GM12878 (cell line): ENCODE data around the gene DNMT1. TPM values are rescaled to one million over a fixed set of nuclear protein-coding genes. Genes with fewer than 3 reads are reported as not detected.
A peak's percentile ranks its signal among the peaks of the same experiment; 100 is the strongest.

ENCODE experiments used
- ATAC-seq: fragments of 200-7000 bp; cut with Tn5 transposase; 3 replicates; pipeline ENCODE4 v1.9.1; 2020; ENCODE audit warnings: mild to moderate bottlenecking, moderate library complexity
- BruUV-seq: library from RNA; stranded (reverse); fragments of 400-500 nt; replicated peaks from 2 replicates; lab custom pipeline; 2021; lab: Mats Ljungman, UMichigan
- CTCF ChIA-PET: fragments of 300-600 bp; sonication (Branson Sonifier 250); formaldehyde crosslinking; extraction: SDS; loops from one replicate; lab custom pipeline; 2021; ENCODE audit warnings: inconsistent platforms; lab: Yijun Ruan, JAX
- POLR2A ChIA-PET: fragments of 350-600 bp; formaldehyde crosslinking; extraction: SDS; loops from one replicate; lab custom pipeline; 2021; ENCODE audit warnings: inconsistent platforms; lab: Charles Lee
- RAD21 ChIA-PET: fragments of 300-600 bp; sonication (Branson Sonifier 250); formaldehyde crosslinking; loops from one replicate; lab custom pipeline; 2023; ENCODE audit warnings: antibody characterized with exemption; ENCODE audit not compliant: unreplicated experiment; lab: Charles Lee
- SMC1A ChIA-PET: fragments of 300-600 bp; sonication (Branson Sonifier 250); formaldehyde crosslinking; loops from one replicate; lab custom pipeline; 2023; ENCODE audit not compliant: unreplicated experiment, uncharacterized antibody; lab: Charles Lee
- DNase-seq: peaks from one replicate; pipeline ENCODE4 v3.0.0-alpha.2; 2011; ENCODE audit warnings: low read depth, low spot score
- FAIRE-seq: peaks from 3 replicates; lab custom pipeline; 2011; peaks lifted over from hg19 to GRCh38; lab: Jason Lieb, UNC
- H2AFZ ChIP-seq: 2 replicates; pipeline ENCODE4 v1.6.0; 2011; ENCODE audit warnings: low read depth, low read length, control low read depth; ENCODE audit not compliant: control insufficient read depth
- H3K27ac ChIP-seq: 2 replicates; pipeline ENCODE4 v1.5.1; 2011; ENCODE audit warnings: control low read depth; ENCODE audit not compliant: control insufficient read depth, insufficient read depth
- H3K27me3 ChIP-seq, 2 experiments: replicated peaks in 1 of 2; 2 replicates each; pipeline versions ENCODE4 v1.6.0 to v1.6.1; 2011; ENCODE audit warnings: low read length in 1 of 2; ENCODE audit not compliant: control insufficient read depth in 2 of 2, insufficient read depth in 2 of 2
- H3K36me3 ChIP-seq, 2 experiments: 2 replicates each; pipeline ENCODE4 v1.5.1; 2011; ENCODE audit warnings: low read length in 1 of 2; ENCODE audit not compliant: control insufficient read depth in 2 of 2, insufficient read depth in 2 of 2
- H3K4me1 ChIP-seq: 2 replicates; pipeline ENCODE4 v1.6.1; 2011; ENCODE audit warnings: mild to moderate bottlenecking, low read length, moderate library complexity, mixed read lengths; ENCODE audit not compliant: control insufficient read depth, insufficient read depth
- H3K4me2 ChIP-seq: 2 replicates; pipeline ENCODE4 v1.6.0; 2011; ENCODE audit warnings: control low read depth; ENCODE audit not compliant: control insufficient read depth, insufficient read depth
- H3K4me3 ChIP-seq: fragments of 200-600 bp; sonication (generic); 2 replicates; pipeline ENCODE4 v1.5.1; 2016
- H3K79me2 ChIP-seq: 2 replicates; pipeline ENCODE4 v1.6.0; 2011; ENCODE audit warnings: low read length; ENCODE audit not compliant: control insufficient read depth, insufficient read depth
- H3K9ac ChIP-seq: 2 replicates; pipeline ENCODE4 v1.8.0; 2011; ENCODE audit warnings: low read length, control low read depth, mixed read lengths; ENCODE audit not compliant: control insufficient read depth, insufficient read depth
- H3K9me3 ChIP-seq: replicated peaks from 3 replicates; pipeline ENCODE4 v1.5.1; 2011; ENCODE audit warnings: mild to moderate bottlenecking, low read length; ENCODE audit not compliant: control insufficient read depth, insufficient read depth
- H4K20me1 ChIP-seq: 2 replicates; pipeline ENCODE4 v1.6.0; 2011; ENCODE audit not compliant: control insufficient read depth, insufficient read depth
- BACH1 ChIP-seq: fragments of 450-650 bp; IDR thresholded peaks from 2 replicates; pipeline ENCODE4 v1.6.1; 2017; ENCODE audit warnings: mild to moderate bottlenecking, borderline replicate concordance
- CBFB ChIP-seq: IDR thresholded peaks from 2 replicates; pipeline ENCODE4 v1.6.1; 2016; ENCODE audit warnings: antibody characterized with exemption, low read depth
- CUX1 ChIP-seq: IDR thresholded peaks from 2 replicates; pipeline ENCODE4 v1.6.1; 2012; ENCODE audit warnings: improper control_type of control experiment, low read depth, low read length; ENCODE audit not compliant: insufficient replicate concordance
- EGR1 ChIP-seq, 2 experiments: IDR thresholded peaks; 1 replicate in 1 of 2; 2 replicates in 1 of 2; pipeline ENCODE4 v1.6.1; 2011 to 2012; ENCODE audit warnings: low read depth in 2 of 2, low read length in 2 of 2, borderline replicate concordance in 1 of 2, mild to moderate bottlenecking in 1 of 2, moderate library complexity in 1 of 2
- GABPA ChIP-seq: IDR thresholded peaks from 2 replicates; pipeline ENCODE4 v1.6.1; 2014; ENCODE audit warnings: antibody characterized with exemption, low read depth, mild to moderate bottlenecking, inconsistent platforms
- HDAC6 ChIP-seq: fragments of 200-600 bp; sonication (generic); IDR thresholded peaks from one replicate; pipeline ENCODE4 v1.8.0; 2017; ENCODE audit warnings: antibody characterized with exemption; ENCODE audit not compliant: unreplicated experiment
- HSF1 ChIP-seq: fragments of 150-350 bp; IDR thresholded peaks from 2 replicates; pipeline ENCODE4 v1.6.1; 2014; ENCODE audit warnings: mild to moderate bottlenecking, low read depth, low read length
- IRF4 ChIP-seq: IDR thresholded peaks from 2 replicates; pipeline ENCODE4 v1.6.1; 2011; ENCODE audit warnings: low read depth, low read length
- LARP7 ChIP-seq: fragments of 450-650 bp; IDR thresholded peaks from 2 replicates; pipeline ENCODE4 v1.6.1; 2017; ENCODE audit warnings: mild to moderate bottlenecking
- PBX3 ChIP-seq: IDR thresholded peaks from 2 replicates; pipeline ENCODE4 v1.6.1; 2011; ENCODE audit warnings: mild to moderate bottlenecking, low read depth, low read length, moderate library complexity; ENCODE audit not compliant: insufficient replicate concordance
- POLR2A ChIP-seq: IDR thresholded peaks from 2 replicates; pipeline ENCODE4 v1.6.1; 2011; ENCODE audit warnings: low read depth, mild to moderate bottlenecking, low read length
- POLR2AphosphoS5 ChIP-seq: IDR thresholded peaks from 2 replicates; pipeline ENCODE4 v1.6.1; 2011; ENCODE audit warnings: mild to moderate bottlenecking, low read length, inconsistent platforms
- RBBP5 ChIP-seq: fragments of 200-600 bp; sonication (generic); conservative IDR thresholded peaks from 2 replicates; pipeline ENCODE4 v1.6.1; 2016
- RCOR1 ChIP-seq: conservative IDR thresholded peaks from 2 replicates; pipeline ENCODE4 v1.6.1; 2012; ENCODE audit warnings: low read depth, low read length, improper control_type of control experiment
- SRF ChIP-seq, 2 experiments: IDR thresholded peaks; 2 replicates each; pipeline ENCODE4 v1.6.1; 2011; ENCODE audit warnings: low read depth in 2 of 2, low read length in 2 of 2, mild to moderate bottlenecking in 1 of 2, moderate library complexity in 1 of 2
- ZBED1 ChIP-seq: IDR thresholded peaks from 2 replicates; pipeline ENCODE4 v1.6.1; 2016; ENCODE audit warnings: borderline replicate concordance
- WGBS: methylation state at CpG from one replicate; pipeline ENCODE4 v1.1.6; 2016; ENCODE audit warnings: low lambda C conversion rate; ENCODE audit not compliant: insufficient replicate concordance, insufficient coverage; ENCODE audit errors: missing lambda C conversion rate; 5-methylcytosine and 5-hydroxymethylcytosine counted together
- in situ Hi-C: fragments of 300-500 bp; cut with MboI; formaldehyde crosslinking; loops from 9 replicates; pipeline ENCODE4 v1.14.3; 2018; ENCODE audit warnings: mixed read lengths
- intact Hi-C: fragments of 100-400 bp; cut with micrococcal nuclease; formaldehyde crosslinking; loops from one replicate; pipeline ENCODE4 v1.14.2; 2022; ENCODE audit not compliant: unreplicated experiment
- polyA plus RNA-seq, 11 experiments: library from polyadenylated mRNA; depleted of rRNA in 4 of 11; unstranded in 6 of 11; stranded (reverse) in 5 of 11; fragments of >200 nt; fragmentation: Nextera tagmentation in 4 of 11; fragmentation: Illumina TruSeq in 1 of 11; extraction: Ambion mirVana in 4 of 11; extraction: Trizol in 1 of 11; gene quantifications; 1 replicate in 1 of 11; 2 replicates in 10 of 11; pipeline versions ENCODE4 v1.2.1 to v1.2.3, GENCODE V29; 2011 to 2016; ENCODE audit warnings: inconsistent platforms in 2 of 11, missing spikeins in 2 of 11, low read depth in 1 of 11
- total RNA-seq, 4 experiments: library from RNA; depleted of rRNA in 3 of 4; stranded (reverse); fragments of >200 nt in 3 of 4; fragmentation: Illumina TruSeq in 1 of 4; extraction: Trizol in 1 of 4; gene quantifications; 2 replicates each; pipeline versions ENCODE4 v1.2.1 to v1.2.3, GENCODE V29; 2013 to 2021

The DNMT1 gene
- total and polyA plus RNA-seq, 10 of the 15 experiments (the other 5 are each of a cell fraction or from before 2014, with no cell fraction given) = 70.0 to 290 (median 133) TPM

GRCh38 chr19:10113964-10114650 is 80.6 kb downstream of the DNMT1 start:
- ChIA-PET SMC1A (interaction anchor here (0.8 to 11.4 kb wide), 6 partner anchors 8 to 182 kb away, joined by 3 to 150 read pairs (median 4); partner anchors contain the start of genes ANGPTL6 and PPAN), POLR2A (interaction anchor here (0.6 to 5.4 kb wide), 8 partner anchors 8 to 136 kb away, joined by 3 to 58 read pairs (median 4); partner anchors contain the start of genes ANGPTL6 and PPAN), RAD21 (interaction anchor here (0.6 to 8.6 kb wide), 2 partner anchors 14 to 176 kb away, joined by 5 to 166 read pairs; partner anchors contain the start of gene ANGPTL6), CTCF (interaction anchor here (0.8 to 9.8 kb wide), 4 partner anchors 14 to 182 kb away, joined by 3 to 171 read pairs (median 24); partner anchors contain the start of gene ANGPTL6)
- FAIRE-seq (no peak), ATAC-seq (no peak), DNase-seq (no peak)
- Histone ChIP-seq H3K9me3 (no peaks in the 10 kb centered on the region), H3K27ac (no peak overlapping the region), H3K4me1 (peaks cover 37% of the 10 kb centered on the region), H3K36me3 (peaks cover 11 to 55% of the 10 kb centered on the region in 2 experiments; a peak in 3 of 4 replicates), H3K4me3 (no peak overlapping the region), H3K79me2 (peaks cover 41% of the 10 kb centered on the region), H2AFZ (no peak overlapping the region), H3K4me2 (no peak overlapping the region), H3K27me3 (no peaks in the 10 kb centered on the region), H3K9ac (no peak overlapping the region), H4K20me1 (no peaks in the 10 kb centered on the region)
- in situ Hi-C loops (no loop called here), intact Hi-C loops (loop anchor here (1.0 to 5.0 kb wide), 2 partner anchors 87 to 183 kb away; no protein-coding TSS in a partner anchor)
- BruUV-seq = no TSS peak
- 88% methylated on average over 43 of the region's 43 CpGs for WGBS
- TF ChIP-seq IRF4 = no peak
- TF ChIP-seq PBX3 = peak; percentile 8
- peak; percentile 35 for TF ChIP-seq POLR2A
- 0 out of 4 replicates have a peak, but pooled peaks of 1 of the 2 experiments have one; percentile 16 for TF ChIP-seq SRF (IDR thresholded peaks at IDR 0.05; ENCODE audit: low read depth in 2 of 2, low read length in 2 of 2)
- TF ChIP-seq LARP7 = no peak
- TF ChIP-seq ZBED1 = peak; percentile 8; the same call in 1 of the 2 replicates
- TF ChIP-seq POLR2AphosphoS5 = no peak
- TF ChIP-seq RBBP5 = no peak
- TF ChIP-seq BACH1 = peak; percentile 12; the same call in 1 of the 2 replicates
- TF ChIP-seq EGR1 (IDR thresholded peaks at IDR 0.05; ENCODE audit: borderline replicate concordance in 1 of 2, low read depth in 2 of 2, low read length in 2 of 2) = peak in 1 of 2 experiments; percentile 17; a peak in 1 of 3 replicates
- TF ChIP-seq CBFB = 0 out of 2 replicates have a peak, but pooled peaks have one; percentile 17
- TF ChIP-seq CUX1 = no peak
- no peak for TF ChIP-seq HDAC6
- TF ChIP-seq GABPA = no peak
- TF ChIP-seq HSF1 = no peak
- no peak for TF ChIP-seq RCOR1
